Thoracic aorta (tissue), 2 donors: ENCODE data around the gene ZBTB5. TPM values are rescaled to one million over a fixed set of nuclear protein-coding genes. Genes with fewer than 3 reads are reported as not detected.
A peak's percentile ranks its signal among the peaks of the same experiment; 100 is the strongest.

Experiments
- ATAC-seq: fragments of 150-250 bp; one replicate; pipeline ENCODE4 v1.8.0; 2017; ENCODE audit warnings: low read depth; ENCODE audit not compliant: insufficient number of reproducible peaks, low FRiP score
- DNase-seq: peaks from one replicate; pipeline ENCODE4 v3.0.0-alpha.2; 2020; ENCODE audit warnings: low spot score
- H3K27ac ChIP-seq, 2 donors: fragments of 200-600 bp; sonication (generic); 1 replicate in 1 of 2; 2 replicates in 1 of 2; pipeline ENCODE4 v1.5.1; 2016; ENCODE audit warnings: mild to moderate bottlenecking in 2 of 2, moderate library complexity in 2 of 2
- H3K27me3 ChIP-seq: fragments of 200-600 bp; sonication (generic); replicated peaks from 2 replicates; pipeline ENCODE4 v1.6.0; 2016; ENCODE audit warnings: mild to moderate bottlenecking; ENCODE audit not compliant: insufficient read depth
- H3K36me3 ChIP-seq: fragments of 200-600 bp; sonication (generic); one replicate; pipeline ENCODE4 v1.5.1; 2016
- H3K4me1 ChIP-seq, 2 donors: fragments of 200-600 bp; sonication (generic); 1 replicate in 1 of 2; 2 replicates in 1 of 2; pipeline versions ENCODE4 v1.5.1 to v1.6.0; 2016; ENCODE audit warnings: low read depth in 2 of 2, mild to moderate bottlenecking in 1 of 2; ENCODE audit not compliant: control insufficient read depth in 1 of 2
- H3K4me3 ChIP-seq: fragments of 200-600 bp; sonication (generic); 2 replicates; pipeline ENCODE4 v1.5.1; 2016; ENCODE audit warnings: mild to moderate bottlenecking
- H3K9me3 ChIP-seq: fragments of 200-600 bp; sonication (generic); 2 replicates; pipeline ENCODE4 v1.5.1; 2016
- total RNA-seq, 2 donors: library from RNA; depleted of rRNA; stranded (reverse); fragments of >200 nt; gene quantifications; one replicate each; pipeline versions ENCODE4 v1.1.0 to v1.2.3, GENCODE V29; 2016
- TF ChIP-seq, protein P1 (sequence below): fragments of 200-600 bp; sonication (generic); IDR thresholded peaks from one replicate; pipeline ENCODE4 v1.5.1; 2019; ENCODE audit warnings: antibody characterized with exemption

Gene ZBTB5
- total RNA-seq, 2 donors from 2014 or later: 8.3 to 15.0 TPM

DNA sequence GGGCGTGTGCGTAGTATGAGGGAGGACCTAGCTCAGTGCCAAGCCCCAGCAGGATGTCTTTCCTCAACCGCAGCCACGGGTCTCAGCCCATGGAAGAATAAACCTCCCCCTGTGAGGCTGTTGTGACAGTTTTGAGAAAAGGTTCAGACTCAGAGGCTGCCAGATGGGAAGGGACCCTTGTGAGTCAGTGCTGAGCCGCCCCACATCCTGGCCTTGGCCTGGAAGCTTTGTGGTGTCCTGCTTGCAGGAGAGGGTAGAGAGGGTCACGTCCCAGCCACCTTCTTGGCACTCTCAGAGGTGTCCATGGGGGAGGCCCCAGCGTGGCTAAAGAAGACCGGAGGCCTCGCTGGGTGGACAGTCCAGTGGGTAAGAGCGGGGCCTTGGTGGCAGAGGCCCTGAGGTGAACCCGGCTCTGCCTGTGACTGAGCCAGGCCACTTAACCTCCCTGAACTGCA is 39.9 kb downstream of the ZBTB5 start:
- H3K27ac ChIP-seq: no peak overlapping the region
- no peak for ATAC-seq
- TF ChIP-seq, protein P1, sequence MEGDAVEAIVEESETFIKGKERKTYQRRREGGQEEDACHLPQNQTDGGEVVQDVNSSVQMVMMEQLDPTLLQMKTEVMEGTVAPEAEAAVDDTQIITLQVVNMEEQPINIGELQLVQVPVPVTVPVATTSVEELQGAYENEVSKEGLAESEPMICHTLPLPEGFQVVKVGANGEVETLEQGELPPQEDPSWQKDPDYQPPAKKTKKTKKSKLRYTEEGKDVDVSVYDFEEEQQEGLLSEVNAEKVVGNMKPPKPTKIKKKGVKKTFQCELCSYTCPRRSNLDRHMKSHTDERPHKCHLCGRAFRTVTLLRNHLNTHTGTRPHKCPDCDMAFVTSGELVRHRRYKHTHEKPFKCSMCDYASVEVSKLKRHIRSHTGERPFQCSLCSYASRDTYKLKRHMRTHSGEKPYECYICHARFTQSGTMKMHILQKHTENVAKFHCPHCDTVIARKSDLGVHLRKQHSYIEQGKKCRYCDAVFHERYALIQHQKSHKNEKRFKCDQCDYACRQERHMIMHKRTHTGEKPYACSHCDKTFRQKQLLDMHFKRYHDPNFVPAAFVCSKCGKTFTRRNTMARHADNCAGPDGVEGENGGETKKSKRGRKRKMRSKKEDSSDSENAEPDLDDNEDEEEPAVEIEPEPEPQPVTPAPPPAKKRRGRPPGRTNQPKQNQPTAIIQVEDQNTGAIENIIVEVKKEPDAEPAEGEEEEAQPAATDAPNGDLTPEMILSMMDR: no peak
- DNase-seq: no peak
- H3K4me1 ChIP-seq: peaks cover 11 to 31% of the 10 kb centered on the region in 2 donors
- peaks cover 11% of the 10 kb centered on the region for H3K36me3 ChIP-seq
- no peak overlapping the region for H3K4me3 ChIP-seq
- no peaks in the 10 kb centered on the region for H3K27me3 ChIP-seq
- H3K9me3 ChIP-seq: no peaks in the 10 kb centered on the region

DNA sequence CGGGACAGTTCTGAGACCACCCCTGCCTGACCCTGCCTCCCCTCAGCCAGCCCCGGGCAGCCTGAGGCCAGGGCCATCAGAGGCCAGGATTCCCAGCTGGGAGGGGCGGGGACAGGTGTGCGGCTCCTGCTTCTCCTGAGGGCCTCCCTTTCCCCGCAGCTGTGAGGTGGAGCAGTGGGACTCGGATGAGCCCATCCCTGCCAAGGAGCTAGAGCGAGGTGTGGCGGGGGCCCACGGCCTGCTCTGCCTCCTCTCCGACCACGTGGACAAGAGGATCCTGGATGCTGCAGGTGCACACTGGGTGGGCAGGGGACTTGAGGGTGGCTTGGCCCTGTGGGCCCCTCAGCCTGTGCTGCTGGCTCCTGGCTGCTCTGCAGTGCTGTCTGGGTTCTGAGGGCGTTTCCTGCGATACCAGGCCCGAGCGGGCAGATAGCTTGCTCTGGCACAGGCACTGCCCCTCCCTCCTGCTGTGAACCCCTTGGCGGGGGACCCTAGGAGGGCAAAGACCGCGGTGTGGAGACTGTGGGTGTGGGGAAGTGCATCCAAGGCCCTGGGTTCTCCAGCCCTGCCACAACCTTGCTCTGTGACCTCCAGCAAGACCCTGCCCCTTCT is 40.5 kb downstream of the ZBTB5 start:
- Histone ChIP-seq H3K27me3 (no peaks in the 10 kb centered on the region), H3K4me3 (no peak overlapping the region), H3K9me3 (no peaks in the 10 kb centered on the region), H3K4me1 (peaks cover 11 to 31% of the 10 kb centered on the region in 2 donors), H3K27ac (no peak overlapping the region), H3K36me3 (peaks cover 10% of the 10 kb centered on the region)
- no peak for DNase-seq
- ATAC-seq: no peak
- TF ChIP-seq, protein P1: no peak

DNA sequence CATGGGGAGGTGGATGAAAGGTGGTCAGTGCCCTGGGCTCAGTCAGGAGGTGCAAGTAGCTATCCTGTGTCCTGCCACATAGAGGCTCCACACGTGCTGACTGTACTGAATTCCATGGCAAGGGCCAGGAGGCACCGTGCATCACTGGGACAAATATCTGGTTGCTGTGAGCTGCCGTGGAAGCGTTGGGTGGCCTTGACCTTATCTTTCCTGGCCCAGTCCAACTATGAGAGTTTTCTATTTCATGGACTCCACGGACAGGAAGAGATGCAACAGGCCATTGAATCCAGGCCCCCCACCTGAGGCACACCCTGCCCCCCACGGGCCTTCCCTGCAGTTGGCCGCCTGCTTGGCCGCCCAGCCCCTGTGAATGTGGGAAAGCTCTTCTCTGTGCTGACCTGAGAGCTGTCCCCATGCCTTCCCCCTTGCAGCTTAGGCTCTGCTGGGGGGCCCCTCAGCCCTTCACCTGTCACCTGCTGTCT is 41.0 kb downstream of the ZBTB5 start:
- H3K27ac ChIP-seq: no peak overlapping the region
- ATAC-seq (no peak), DNase-seq (no peak)
- peaks cover 11 to 31% of the 10 kb centered on the region in 2 donors for H3K4me1 ChIP-seq
- peak overlapping the region; percentile 13 for H3K4me3 ChIP-seq
- H3K27me3 ChIP-seq: no peaks in the 10 kb centered on the region
- no peaks in the 10 kb centered on the region for H3K9me3 ChIP-seq
- H3K36me3 ChIP-seq: peaks cover 10% of the 10 kb centered on the region
- TF ChIP-seq, protein P1: no peak

DNA sequence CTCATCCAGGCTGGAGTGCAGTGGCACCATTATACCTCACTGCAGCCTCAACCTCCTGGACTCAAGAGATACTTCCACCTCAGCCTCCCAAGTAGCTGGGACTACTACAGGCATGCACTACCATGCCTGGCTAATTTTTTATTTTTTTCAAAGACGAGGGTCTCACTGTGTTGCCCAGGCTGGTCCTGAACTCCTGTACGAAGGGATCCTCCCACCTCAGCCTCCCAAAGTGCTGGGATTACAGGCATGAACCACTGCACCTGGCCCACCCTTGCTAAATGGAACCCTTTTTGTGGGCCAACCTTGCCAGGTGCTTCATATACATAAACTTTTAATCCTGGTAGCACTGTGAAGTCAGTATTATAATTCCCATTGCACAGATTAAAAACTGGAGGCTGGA is 41.7 kb downstream of the ZBTB5 start:
- Histone ChIP-seq H3K27me3 (no peaks in the 10 kb centered on the region), H3K4me1 (peaks cover 11 to 31% of the 10 kb centered on the region in 2 donors), H3K27ac (no peak overlapping the region), H3K36me3 (peaks cover 5% of the 10 kb centered on the region), H3K4me3 (peak overlapping the region; percentile 95), H3K9me3 (no peaks in the 10 kb centered on the region)
- ATAC-seq (no peak), DNase-seq (no peak)
- TF ChIP-seq, protein P1: no peak

DNA sequence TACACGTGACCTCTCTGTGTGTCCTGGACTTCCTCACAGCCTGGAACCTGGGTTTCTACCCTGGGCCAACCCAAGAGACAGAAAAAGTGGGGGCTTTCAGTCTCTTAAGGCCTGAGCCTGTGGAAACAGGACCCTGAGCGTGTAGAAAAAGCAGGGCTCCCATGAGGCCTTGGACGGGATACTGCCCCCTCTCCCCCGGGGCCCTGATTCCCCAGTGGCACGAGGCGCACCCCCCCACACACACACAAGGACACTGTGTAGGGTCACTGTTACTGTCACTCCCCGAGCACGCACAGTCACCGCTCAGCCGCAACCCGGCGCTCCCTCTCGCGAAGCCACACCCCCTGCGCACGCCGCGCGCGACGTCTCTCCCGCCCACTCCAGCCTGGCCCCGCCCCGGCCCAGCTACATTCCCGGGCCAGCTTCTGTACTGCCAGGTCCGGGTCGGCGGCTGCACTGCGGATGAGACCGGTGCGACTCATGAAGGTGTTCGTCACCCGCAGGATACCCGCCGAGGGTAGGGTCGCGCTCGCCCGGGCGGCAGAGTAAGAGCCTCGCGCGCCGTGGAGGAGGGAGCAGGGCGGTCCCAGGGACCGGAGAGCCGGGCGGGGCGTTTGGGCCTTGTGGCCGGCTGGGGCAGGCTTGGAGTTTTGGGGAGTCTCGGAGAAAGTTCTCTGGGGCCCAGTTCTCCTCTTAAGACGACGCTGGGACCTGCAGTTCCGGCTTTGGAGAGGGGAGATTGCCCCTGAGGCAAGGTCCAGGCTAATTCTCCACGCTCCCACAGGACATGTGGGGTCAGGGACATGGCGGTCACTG is 42.8 kb downstream of the ZBTB5 start, which contains the start of gene GRHPR:
TSS of gene GRHPR (plus strand) at position 408 of the 816 bp plus-strand sequence. CDS start at position 463, 55 bp downstream.
- H3K4me3 ChIP-seq: peak within 1 kb of the TSS; percentile 95
- no peaks in the 10 kb centered on the region for H3K36me3 ChIP-seq
- peaks cover 11 to 31% of the 10 kb centered on the region in 2 donors for H3K4me1 ChIP-seq
- no peaks in the 10 kb centered on the region for H3K9me3 ChIP-seq
- H3K27me3 ChIP-seq: no peaks in the 10 kb centered on the region
- peak; percentile 83 for ATAC-seq
- H3K27ac ChIP-seq: peak within 1 kb of the TSS; percentile 59 to 71
- TF ChIP-seq, protein P1: no peak
- DNase-seq: peak; percentile 72
